Measurements from ENCODE around the gene CCBE1.

The CCBE1 gene

DNA sequence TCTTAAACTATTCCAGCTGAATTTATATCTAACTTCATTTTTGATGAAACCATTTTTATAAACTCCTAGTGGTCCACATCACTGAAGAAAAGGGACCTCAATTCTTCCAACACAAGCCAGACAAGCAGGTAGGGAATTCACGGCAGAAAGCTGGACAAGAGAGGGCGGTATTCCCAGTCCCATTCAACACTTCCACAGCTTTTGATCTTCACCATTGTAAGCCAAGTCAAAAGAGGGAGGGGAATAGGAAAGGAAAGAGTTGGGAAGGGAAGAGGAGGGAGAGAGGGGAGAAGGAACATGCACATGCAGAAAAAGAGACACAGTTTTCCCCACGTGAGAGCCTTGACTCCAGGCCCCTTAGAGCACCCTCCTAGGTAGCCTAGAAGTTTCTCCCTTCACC is 77.4 kb downstream of the CCBE1 start:
- DNase-seq (ENCODE audit: low spot score), result no peak

DNA sequence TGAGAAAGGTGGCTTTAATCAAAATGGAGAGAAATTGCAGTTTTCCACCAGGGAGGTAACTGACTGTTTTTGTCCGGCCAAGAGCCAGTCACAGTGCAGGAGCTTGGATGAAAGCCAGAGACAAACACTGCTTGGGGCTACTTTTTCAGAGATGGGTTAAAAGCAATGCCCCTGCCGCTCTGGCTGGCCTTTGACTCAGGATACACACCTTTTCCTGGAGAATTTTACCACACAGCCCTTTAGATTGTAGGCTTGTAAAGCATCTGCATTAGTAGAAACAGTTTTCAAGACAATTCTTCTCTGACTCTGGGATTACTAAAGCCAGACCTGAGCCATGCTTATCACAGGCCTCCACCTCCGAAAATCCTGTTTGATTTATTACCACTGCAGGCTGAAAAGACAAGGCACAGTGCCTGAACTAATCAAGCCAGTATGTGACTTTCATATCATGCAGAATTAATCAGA is 79.7 kb downstream of the CCBE1 start:
- no peak for DNase-seq (ENCODE audit: low spot score)

DNA sequence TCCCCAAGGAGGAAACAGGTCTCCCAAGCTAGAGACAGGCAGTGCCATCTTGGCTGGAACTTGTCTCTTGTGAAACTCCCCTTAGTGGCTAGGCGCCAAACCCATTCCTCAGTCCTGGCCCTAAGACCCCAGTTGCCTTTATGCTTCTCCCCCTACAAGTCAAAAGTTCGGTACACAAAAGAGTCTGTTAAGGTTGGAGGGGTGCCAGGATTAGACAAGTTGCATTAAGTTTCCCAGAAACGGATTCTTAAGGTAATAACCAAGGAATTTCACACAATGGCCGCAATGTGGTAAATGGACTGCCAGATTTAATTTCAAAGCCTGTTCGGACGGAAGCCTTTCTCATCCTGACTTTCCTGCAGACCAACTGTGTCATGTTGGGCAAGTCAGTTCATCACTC is 80.7 kb downstream of the CCBE1 start:
- no peak for DNase-seq (ENCODE audit: low spot score)

DNA sequence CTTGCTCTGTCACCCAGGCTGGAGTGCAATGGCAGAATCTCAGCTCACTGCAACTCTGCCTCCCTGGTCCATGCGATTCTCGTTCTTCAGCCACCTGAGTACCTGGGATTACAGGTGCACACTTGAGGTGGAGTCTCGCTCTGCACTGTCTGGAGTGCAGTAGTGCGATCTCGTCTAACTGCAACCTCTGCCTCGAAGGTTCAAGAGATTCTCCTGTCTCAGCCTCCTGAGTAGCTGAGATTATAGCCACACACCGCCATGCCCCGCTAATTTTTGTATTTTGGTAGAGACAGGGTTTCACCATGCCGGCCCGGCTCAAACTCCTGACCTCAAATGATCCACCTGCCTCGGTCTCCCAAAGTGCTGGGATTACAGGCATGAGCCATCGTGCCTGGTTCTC is 83.3 kb downstream of the CCBE1 start:
- DNase-seq (ENCODE audit: low spot score), result no peak

DNA sequence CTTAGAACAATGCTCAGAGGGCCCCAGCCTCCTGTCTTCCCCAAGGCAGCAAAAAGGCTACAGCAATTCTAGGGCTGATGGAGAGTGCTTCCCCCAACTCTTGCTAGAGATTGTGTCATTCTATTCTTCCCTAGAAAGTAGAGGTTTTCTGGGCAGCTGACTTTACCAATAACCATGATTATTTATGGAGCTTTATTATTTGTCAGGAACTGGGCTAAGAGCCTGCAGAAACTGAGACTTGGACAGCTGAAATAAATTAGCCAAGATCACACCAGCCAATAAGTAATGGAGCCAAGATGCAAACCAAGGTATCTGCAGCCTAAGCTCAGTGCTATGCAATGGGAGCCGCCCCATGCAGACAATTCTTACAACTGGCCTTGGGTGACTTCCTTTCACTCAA is 84.8 kb downstream of the CCBE1 start:
- DNase-seq (ENCODE audit: low spot score), result no peak

DNA sequence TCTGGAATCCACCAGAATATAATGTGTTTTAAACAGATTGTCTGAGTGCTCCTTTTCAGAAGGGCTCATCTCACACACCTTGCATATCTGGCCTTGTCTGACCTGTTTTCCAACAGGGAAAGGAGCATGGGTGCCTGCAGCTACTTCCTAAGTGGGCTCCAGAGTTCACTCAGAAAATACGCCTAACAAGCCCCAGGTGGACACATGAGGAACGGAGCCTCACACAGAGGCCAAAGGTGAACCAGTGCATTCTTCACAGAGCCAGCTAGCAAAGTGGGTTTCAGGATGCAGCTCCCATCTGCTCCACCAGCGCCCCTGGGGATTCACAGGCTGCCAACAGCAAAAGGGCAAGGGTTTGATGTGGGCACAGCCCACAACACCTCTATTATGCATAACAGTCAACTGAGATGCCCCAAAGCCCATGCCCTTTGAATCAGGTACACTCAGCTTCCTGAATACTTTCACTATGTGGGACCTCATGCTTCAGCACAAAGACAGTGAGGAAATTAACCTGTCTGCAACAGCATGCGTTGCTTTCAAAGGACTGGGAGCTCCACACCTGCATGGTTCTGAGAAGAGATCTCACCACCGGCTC is 86.6 kb downstream of the CCBE1 start:
- no peak for DNase-seq (ENCODE audit: low spot score)

DNA sequence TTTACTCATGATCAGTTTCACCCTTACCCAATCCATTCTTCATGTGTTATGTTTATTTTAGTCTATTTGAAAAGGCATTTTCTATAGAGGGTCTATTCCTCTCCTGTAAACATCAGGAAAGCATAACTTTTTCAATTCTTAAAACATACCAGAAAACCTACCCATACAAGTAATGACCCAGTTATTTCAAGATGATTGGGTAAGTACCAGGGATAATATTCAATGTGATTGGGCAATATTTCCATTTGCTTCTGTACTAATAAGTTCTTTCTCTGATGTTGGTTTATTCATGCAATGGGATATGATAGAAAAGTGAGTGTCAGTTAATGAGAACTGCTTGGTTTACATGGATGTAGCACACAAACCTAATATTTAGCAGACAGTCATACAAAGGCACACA is 87.6 kb downstream of the CCBE1 start:
- no peak for DNase-seq (ENCODE audit: low spot score)

DNA sequence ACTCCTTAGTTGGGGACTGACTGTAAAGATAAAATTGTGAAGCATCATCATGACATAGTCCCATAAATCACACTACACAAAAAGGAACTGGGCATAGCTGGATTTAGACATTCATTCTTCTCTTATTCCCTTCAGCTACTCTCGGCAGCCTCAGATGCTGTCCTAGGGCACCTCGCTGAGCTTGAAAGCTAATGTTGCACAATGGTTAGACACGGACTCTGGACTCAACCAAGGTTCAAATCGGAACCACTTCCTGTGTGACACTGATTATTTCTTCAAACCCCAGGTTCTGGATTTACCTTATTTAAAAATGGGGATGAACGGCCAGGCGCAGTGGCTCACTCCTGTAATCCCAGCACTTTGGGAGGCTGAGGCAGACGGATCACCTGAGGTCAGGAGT is 89.8 kb downstream of the CCBE1 start:
- no peak for DNase-seq (ENCODE audit: low spot score)

DNA sequence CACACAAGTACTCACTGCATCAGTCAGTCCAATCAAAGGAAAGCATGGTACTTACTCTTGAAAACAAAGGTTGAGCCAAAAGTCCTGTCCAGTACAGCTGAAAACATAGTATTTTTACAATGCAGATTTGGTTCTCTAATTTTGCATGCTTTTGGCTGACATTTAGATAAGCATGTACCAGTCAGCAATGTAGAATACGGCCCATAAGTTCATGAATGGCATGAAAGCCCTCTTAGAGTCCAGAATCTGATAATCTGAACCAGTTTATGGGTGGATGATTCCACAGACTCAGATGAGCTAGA is 90.2 kb downstream of the CCBE1 start:
- no peak for DNase-seq (ENCODE audit: low spot score)

DNA sequence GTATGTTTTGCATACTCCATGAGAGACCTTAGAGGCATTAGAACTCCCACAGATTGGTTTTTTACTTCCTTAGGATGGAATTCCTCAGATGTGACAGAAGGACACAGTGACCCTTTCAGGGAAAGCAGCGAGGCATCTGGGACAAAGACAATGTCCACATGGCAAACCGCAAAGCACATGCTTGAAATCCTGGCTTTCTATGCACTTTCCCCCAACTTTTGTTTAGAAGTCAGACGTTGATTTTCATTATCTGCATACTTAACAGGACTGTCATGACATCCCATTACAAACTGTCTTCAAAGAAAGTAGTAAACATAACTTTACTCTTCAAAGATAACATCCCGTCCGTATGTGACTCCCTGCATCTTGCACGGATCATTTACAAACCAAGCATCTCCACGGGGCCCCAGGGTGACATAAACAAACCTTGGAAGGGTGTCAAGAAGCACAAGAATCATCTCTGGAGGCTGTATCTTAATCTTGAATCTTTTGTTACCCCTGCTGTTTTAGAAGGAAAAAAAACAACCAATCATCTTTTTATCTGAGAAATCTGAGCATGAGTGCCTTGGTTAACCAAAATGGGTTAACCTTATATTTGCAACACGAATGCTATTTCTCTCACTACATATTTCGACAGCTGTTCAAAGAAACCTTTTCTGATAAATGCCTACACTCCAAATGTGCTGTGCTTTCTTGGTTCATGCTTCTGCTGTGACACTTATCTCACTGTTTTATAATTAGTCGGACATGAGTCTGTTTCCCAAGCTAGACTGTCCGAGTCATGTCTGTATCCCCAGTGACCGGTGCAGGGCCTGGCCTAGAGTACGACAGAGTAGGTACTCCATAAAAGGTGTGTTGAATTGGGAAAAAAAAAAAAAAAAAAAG is 90.8 kb downstream of the CCBE1 start:
- no peak for DNase-seq (ENCODE audit: low spot score)

DNA sequence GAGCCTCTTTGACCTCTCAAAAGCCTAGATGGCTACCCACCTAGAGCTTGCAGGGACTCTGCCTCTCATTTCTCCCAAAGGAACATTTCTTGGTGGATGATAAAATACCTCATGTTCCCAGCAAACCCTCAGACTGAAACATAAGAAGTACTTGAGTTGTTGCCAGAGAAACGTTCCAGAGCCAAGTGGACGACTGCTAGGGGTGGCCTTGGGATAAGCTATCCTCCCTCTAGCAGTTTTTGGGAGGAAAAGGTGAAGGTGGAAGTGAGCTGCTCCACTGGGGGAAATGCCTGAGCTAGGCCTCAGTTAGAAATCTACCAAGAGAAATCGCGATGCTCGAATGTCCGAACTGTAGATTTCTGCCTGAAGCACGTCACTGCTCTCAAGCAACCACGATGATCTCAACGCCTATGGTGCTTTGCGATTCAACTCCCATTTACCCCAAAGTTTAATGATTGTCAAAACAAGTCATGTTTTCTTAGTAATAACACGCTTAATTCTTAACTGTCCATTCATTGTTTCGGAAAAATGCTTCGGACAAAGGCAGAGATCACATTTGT is 91.5 kb downstream of the CCBE1 start:
- no peak for DNase-seq (ENCODE audit: low spot score)

DNA sequence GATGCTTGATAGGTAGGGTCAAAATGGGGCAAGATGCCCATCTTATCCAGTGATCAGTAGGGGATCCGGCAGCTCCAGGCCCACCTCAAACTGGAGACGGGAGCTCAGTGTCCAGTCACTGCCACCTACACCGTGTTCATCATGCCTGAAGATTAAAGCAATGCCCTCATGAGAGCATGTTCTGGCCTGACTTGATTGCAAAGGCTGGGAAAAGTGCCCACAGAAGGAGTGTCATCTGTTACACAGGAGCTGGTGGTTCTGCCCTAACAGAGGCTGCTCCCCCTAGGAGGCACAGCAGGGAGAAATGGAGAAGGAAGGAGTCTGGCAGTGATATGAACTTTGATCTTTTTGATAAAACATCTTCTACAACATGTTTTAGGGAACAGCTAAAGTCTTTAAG is 92.3 kb downstream of the CCBE1 start:
- DNase-seq (ENCODE audit: low spot score), result no peak

DNA sequence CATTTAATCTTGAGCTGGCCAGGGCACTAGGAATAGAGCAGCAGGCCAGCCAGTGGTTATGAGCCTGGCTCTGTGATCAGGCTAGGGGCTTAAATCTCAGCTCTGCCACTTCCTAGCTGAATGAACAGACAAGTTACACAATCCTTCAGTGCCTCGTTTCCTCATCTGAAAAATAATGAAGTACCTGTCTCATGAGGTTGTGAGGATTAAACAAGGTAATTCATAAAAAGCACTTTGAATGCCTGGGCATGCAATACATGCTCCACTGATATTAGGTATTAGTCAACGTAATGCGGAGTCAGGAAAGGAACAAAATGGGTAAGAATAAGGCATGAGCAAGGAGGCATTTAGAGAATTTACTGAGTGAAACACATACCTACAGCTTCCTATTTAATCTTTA is 100.2 kb downstream of the CCBE1 start:
- no peak for DNase-seq (ENCODE audit: low spot score)

DNA sequence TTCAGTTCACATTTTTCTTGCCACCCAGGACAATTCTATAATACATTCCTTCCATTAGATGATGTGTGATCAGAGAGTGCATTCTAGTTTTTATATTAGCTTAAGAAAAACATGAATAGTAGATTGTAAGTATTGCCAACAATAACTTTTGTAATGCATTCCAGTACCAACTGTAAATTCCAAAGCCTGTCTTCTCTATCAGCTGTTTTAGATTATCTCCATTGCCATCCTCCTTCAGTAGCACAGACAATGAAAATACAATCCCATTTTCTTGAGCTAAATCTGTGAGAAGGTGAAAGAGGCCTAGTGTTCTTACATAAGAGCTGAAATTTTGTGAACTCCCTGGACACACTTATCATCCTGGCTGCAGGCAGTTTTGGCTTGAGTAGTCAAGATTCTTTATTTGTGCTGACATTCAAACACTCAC is 103.9 kb downstream of the CCBE1 start:
- no peak for DNase-seq (ENCODE audit: low spot score)

DNA sequence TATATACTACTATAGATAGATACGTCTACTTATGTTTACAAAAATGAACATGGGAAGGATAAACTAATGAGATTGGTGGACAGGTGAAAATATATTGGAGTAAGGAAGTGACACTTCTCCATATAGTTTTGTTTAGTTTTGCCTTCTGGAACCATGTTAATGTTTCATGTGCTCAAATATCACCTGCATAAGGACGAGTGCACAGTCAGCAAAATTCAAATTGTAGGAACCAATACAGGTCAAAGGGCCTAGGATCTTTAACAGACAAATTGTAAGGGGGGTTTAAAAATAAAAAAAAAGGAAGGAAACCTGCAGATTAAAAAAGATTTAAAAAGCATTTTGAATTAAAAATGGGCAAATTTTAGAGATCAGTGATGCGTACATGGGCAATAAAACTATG is 104.6 kb downstream of the CCBE1 start:
- DNase-seq (ENCODE audit: low spot score), result no peak

DNA sequence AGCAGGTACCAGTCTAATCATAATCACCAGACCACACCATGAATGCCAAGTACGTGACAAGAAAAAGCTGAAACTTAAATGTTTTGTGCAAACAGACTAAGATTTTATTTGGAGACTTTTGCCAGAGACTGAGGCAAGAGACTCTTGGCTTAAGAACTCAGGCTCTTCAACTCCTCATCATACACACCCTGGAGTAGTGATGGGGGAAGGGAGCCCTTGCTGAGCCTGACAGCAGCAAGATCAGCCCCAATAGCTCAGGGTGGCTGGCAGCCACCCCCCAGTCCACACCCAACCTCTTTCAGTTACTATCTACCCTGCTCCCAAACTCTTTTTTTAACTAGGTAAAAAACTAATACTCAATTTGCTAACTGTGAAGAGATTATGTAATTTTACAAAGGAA is 114.8 kb downstream of the CCBE1 start:
- no peak for DNase-seq (ENCODE audit: low spot score)

DNA sequence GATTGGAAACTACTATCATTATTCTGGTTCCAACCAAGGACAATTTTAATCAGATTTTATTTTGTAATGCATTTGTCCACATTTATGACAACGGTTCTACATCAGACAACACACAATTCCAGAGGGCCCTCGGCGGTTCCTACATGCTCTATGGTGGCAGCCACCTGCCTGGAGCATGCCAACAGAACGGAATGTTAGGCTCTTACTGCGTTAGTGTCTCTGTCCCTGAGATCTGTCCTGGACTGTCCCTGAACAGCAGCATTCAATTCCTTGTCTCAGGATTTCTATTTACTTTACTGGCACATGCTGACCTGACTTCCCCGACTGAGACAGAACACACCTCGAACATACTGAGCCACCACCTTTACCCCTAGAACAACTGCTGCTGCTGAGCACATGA is 117.7 kb downstream of the CCBE1 start:
- no peak for DNase-seq (ENCODE audit: low spot score)

DNA sequence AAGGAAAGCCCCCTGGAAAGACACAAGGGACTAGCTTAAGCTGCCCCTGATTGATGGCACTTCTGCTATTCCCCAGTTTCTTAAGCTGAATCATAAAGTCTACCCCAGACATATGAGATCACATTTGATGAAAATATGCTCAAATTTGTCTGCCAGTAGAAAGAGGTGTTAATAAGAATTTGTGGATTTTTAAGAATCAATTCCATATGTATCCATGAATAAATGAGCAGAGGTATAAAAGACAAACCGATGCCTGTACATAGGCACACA is 119.9 kb downstream of the CCBE1 start:
- no peak for DNase-seq (ENCODE audit: low spot score)

DNA sequence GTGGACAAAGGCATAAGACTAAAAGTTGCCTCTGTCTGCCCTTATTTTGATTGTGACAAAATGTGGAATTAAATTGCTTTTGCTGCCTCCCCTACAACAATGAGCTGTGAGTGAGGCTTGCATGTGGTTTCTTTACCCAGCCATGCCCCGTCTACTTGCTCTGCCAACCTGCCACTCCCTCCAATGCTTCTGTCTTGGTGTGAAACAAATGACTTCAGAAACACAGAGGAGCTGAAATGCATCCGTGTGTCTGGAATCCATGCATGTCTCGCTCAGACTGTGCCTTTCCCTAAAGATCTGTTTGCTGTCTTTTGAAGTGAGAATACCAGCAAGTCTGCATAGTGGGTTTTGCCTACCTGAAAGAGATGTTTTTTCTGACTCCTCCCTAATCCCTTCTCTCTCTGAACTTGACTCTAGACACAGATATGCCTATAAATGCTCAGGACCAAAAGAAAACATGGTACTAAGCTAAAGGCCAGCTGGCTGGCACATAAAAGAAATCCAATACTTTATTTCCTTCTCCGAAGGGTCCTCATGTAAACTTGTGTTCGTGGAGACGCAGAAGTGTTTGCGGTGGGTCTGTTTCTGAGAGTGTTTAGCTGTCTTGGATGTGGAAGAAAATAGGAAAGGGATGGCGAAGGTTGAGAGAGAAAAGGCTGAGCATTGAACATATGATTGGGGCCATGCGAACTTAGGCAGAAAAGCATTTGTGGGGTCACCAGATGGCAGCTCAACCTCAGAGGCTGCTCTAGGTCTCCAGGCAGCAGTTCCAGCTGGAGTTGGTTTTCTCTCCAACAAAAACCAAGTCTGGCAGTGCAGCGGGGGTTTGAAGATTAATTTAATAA is 120.5 kb downstream of the CCBE1 start:
- DNase-seq (ENCODE audit: low spot score), result no peak

DNA sequence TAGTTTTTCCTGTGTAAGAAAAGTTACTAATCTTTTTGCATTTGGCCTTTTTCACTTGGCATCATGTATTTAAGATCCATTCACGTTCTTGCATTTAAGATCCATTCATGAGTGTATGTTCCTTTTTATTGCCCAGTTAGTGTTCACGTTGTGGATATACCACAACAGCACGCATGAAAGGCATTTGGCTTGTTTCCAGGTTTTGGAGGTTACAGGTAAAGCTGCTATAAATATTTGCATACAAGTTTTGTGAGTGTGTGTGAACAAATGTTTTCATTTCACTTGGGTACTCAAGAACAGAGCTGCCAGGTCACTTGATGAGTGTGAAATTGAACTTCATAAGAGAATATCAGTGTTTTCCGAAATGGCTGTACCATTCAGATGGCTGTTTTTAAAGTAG is 121.2 kb downstream of the CCBE1 start:
- no peak for DNase-seq (ENCODE audit: low spot score)

DNA sequence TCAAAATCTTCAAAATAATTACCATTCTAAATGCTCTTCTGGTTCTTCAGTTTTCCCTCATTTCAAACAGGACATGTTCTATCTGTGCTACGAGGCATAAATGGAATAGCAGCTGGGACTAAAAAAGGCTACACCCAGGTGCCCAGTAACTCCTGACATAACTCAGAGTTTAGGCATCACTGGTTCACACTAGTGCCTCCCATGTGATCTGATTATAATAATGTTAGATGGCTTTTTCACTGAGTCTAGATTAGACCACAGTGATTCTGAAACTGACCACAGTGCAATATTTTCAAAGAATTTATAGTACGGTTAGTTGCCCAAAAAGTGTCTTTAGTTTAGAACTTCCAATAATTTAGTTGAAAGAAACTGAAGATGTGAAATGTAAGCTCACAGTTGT is 123.3 kb downstream of the CCBE1 start:
- DNase-seq (ENCODE audit: low spot score), result no peak

DNA sequence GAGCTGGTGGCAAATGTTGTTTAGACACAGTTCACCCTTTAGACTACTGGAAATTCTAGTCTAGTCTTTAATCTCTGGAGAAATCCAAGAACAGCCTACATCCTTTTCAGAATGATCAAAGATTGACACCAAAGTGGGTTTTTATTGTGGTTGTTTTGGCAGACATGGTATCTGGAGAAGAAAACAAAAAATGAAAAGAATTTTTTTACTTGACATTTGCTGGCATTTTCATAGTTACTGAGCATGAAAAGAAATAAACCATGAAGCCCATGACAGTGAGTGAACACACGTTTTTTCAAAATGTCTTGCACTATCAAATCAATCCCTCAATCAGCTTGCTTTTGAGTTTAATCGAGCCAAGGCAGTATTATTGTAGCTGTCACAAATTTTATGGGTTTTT is 125.3 kb downstream of the CCBE1 start:
- no peak for DNase-seq (ENCODE audit: low spot score)

DNA sequence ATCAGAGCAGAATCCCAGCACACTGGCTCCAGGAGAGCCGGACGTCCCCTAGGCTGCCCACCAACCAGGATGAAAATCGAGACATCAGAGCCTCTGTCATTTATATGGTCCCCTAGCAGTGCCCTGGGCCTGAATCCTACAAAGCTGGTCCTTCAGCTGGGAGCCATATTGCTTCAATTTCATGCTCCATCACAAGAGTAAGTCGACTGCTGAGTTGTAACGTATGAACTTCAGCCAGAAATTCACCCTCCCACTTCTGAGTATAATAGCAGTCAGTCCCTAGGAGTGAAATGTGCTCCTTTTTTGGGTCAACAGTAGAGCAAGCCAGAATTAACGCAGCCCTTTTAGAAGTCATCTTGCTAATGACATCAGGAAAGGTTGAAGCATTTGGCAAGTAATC is 126.4 kb downstream of the CCBE1 start:
- no peak for DNase-seq (ENCODE audit: low spot score)
